ENCODE results near the gene IRGM. TPM values are rescaled to one million over a fixed set of nuclear protein-coding genes. Genes with fewer than 3 reads are reported as not detected.
A peak's percentile ranks its signal among the peaks of the same experiment; 100 is the strongest.

IRGM gene
- total and polyA plus RNA-seq, 2 of the 8 experiments (the other 6 are each of a cell fraction or from before 2014, with no cell fraction given) = 0.11 TPM; not detected in 1

- H3K23me2 ChIP-seq (ENCODE audit: low read depth, low read length) = no peaks in the 10 kb centered on the region
- FAIRE-seq (peak; percentile 95), DNase-seq (ENCODE audit: low read depth in 1 of 2, low spot score in 2 of 2) (peak; percentile 27 to 51)
- H4K5ac ChIP-seq (ENCODE audit: insufficient read length, low read depth, low read length) = no peak overlapping the region
- no peak overlapping the region for H3K23ac ChIP-seq (ENCODE audit: insufficient read length)
- H3K4me2 ChIP-seq (ENCODE audit: insufficient read depth in 1 of 2, low read depth in 2 of 2, low read length in 2 of 2) = no peak overlapping the region
- no peak overlapping the region for H2BK120ac ChIP-seq (replicated peaks; ENCODE audit: low read depth, low read length)
- peak overlapping the region; percentile 81 for H2AFZ ChIP-seq (ENCODE audit: low read length)
- H3K56ac ChIP-seq (replicated peaks; ENCODE audit: insufficient read length, low read depth, low read length) = no peak overlapping the region
- no peaks in the 10 kb centered on the region for H4K20me1 ChIP-seq (replicated peaks in 1 of 2; ENCODE audit: control insufficient read depth in 1 of 2, insufficient read depth in 2 of 2, low read length in 2 of 2)
- H2BK12ac ChIP-seq (ENCODE audit: low read depth, low read length) = no peak overlapping the region
- H3K9me3 ChIP-seq (ENCODE audit: insufficient read depth in 2 of 2, low read depth in 1 of 2, low read length in 1 of 2) = peaks cover 0 to 7% of the 10 kb centered on the region in 2 experiments; a peak in 1 of 4 replicates
- H2BK20ac ChIP-seq (ENCODE audit: low read length) = no peak overlapping the region
- H3K9ac ChIP-seq (replicated peaks in 1 of 4; ENCODE audit: extremely low read depth in 1 of 4, low read depth in 3 of 4, low read length in 3 of 4) = no peak overlapping the region
- H4K8ac ChIP-seq (ENCODE audit: extremely low read depth, insufficient read depth, low read length) = no peak overlapping the region
- H3K4me1 ChIP-seq (replicated peaks in 1 of 4; ENCODE audit: control insufficient read depth in 3 of 4, insufficient read depth in 4 of 4, low read length in 3 of 4) = peaks cover 0 to 3% (median 0%) of the 10 kb centered on the region in 4 experiments; a peak in 1 of 7 replicates
- H3K79me1 ChIP-seq (ENCODE audit: low read depth, low read length) = no peaks in the 10 kb centered on the region
- H3K36me3 ChIP-seq (ENCODE audit: control insufficient read depth in 2 of 4, insufficient read depth in 4 of 4, low read length in 3 of 4) = no peaks in the 10 kb centered on the region
- H3K27ac ChIP-seq (ENCODE audit: low read depth, low read length) = no peak overlapping the region
- H2BK15ac ChIP-seq (ENCODE audit: low read length) = no peak overlapping the region
- H3K4me3 ChIP-seq (ENCODE audit: extremely low read depth in 1 of 4, insufficient read depth in 2 of 4, low read depth in 3 of 4, low read length in 4 of 4) = no peak overlapping the region
- no peak overlapping the region for H2AK5ac ChIP-seq (ENCODE audit: low read depth, low read length)
- WGBS, 2 experiments (ENCODE audit: extremely low coverage in 1 of 2, insufficient coverage in 1 of 2, insufficient read length in 1 of 2, insufficient replicate concordance in 2 of 2, low coverage in 1 of 2, low lambda C conversion rate in 2 of 2, missing lambda C conversion rate in 1 of 2) = 74% methylated on average over 22 of the region's 22 CpGs; no CpG with 5 or more reads in 1 of the 2 experiments
- H3K18ac ChIP-seq (ENCODE audit: extremely low read depth, low read length) = no peak overlapping the region
- H3K14ac ChIP-seq (ENCODE audit: insufficient read length) = no peak overlapping the region
- no peak overlapping the region for H4K91ac ChIP-seq (replicated peaks; ENCODE audit: insufficient read length, low read length)
- H3K27me3 ChIP-seq (replicated peaks in 1 of 4; ENCODE audit: control insufficient read depth in 3 of 4, extremely low read depth in 1 of 4, insufficient read depth in 3 of 4, low read length in 3 of 4) = peaks cover 0 to 5% (median 4%) of the 10 kb centered on the region in 4 experiments; a peak in 4 of 7 replicates
- CTCF ChIA-PET (ENCODE audit: partially characterized antibody) = interaction anchor here (0.6 to 4.6 kb wide), 40 partner anchors 8 to 554 kb away, joined by 3 to 88 read pairs (median 4); partner anchors contain the start of genes RBM22 and SMIM3
- POLR2A ChIA-PET (ENCODE audit: partially characterized antibody) = interaction anchor here (0.6 to 2.7 kb wide), 8 partner anchors 46 to 952 kb away, joined by 3 to 7 read pairs (median 3); partner anchors contain the start of genes DCTN4 and RBM22
- no peak overlapping the region for H3K4ac ChIP-seq (replicated peaks; ENCODE audit: insufficient read length, low read depth, low read length)
- H3K79me2 ChIP-seq (ENCODE audit: control insufficient read depth in 1 of 2, insufficient read depth in 2 of 2, low read length in 2 of 2) = no peaks in the 10 kb centered on the region
- H2BK5ac ChIP-seq (ENCODE audit: low read depth, low read length) = no peak overlapping the region
- TF ChIP-seq SP2 (IDR thresholded peaks at IDR 0.05; ENCODE audit: low read length) (no peak), CBX8 (IDR thresholded peaks at IDR 0.05; ENCODE audit: borderline replicate concordance, low read depth, low read length) (no peak), YY1 (IDR thresholded peaks at IDR 0.05; ENCODE audit: low read depth, low read length) (peak; percentile 46; the same call in 1 of the 2 replicates), CHD1 (IDR thresholded peaks at IDR 0.05; ENCODE audit: low read depth, low read length) (no peak), CREB1 (IDR thresholded peaks at IDR 0.05) (peak; percentile 53), KDM4A (IDR thresholded peaks at IDR 0.05; ENCODE audit: low read depth, low read length, severe bottlenecking) (no peak), HDAC2 (IDR thresholded peaks at IDR 0.05; ENCODE audit: borderline replicate concordance in 1 of 2, low read depth in 2 of 2, low read length in 2 of 2) (no peak), FOSL1 (IDR thresholded peaks at IDR 0.05; ENCODE audit: insufficient read depth, low read depth, low read length) (no peak), JUND (IDR thresholded peaks at IDR 0.05; ENCODE audit: low read length) (peak; percentile 90), EGR1 (IDR thresholded peaks at IDR 0.05; ENCODE audit: borderline replicate concordance, low read depth, low read length) (no peak), KDM1A (IDR thresholded peaks at IDR 0.05; ENCODE audit: borderline replicate concordance, low read length) (no peak), E2F6 (IDR thresholded peaks at IDR 0.05) (peak; percentile 96)
Observed at GRCh38 chr5:150846654-150847333, 473 bp downstream of the IRGM start.

All from H1 (cell line).